HG03521 (cell line): ENCODE measurements around the gene KIFBP.

ENCODE experiments used
- ATAC-seq: cut with Tn5 transposase; IDR thresholded peaks from one replicate; pipeline ENCODE4 v1.9.1; 2021; ENCODE audit warnings: mild to moderate bottlenecking, moderate library complexity; ENCODE audit not compliant: unreplicated experiment

The KIFBP gene

DNA sequence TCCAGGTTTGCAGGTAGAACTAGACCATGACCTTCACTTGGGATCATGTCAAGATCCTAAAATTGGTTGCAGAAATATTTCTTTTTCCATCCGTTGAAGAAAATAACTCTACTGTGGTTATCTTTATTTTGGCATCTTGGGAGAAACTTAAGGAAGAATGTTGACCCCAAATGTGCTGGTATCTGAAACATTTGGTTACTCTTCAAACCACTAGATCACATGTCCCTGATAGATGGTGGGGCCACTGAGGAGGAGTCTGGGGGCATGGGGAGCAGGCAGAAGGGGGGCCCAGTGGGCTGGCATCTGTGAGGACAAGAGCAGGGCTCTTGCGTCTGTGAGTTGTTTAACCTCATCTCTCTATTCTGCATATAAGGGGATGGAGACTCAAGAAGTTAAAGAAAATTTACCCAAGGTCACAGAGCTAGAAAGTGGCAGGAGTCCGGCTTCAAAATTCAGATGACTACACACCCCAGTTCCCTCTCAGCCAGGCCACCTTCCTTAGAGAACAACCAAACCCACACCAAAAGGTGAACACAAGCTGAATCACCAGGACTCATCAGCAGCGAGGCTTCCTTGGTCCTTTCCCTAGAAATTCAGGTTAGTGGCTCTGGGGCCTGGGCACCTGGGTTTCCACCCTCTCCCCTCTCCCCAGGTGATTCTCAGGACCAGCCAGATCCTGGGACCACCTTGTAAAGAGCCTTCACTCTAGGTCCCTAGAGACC is 58.7 kb downstream of the KIFBP start:
- no peak for ATAC-seq

DNA sequence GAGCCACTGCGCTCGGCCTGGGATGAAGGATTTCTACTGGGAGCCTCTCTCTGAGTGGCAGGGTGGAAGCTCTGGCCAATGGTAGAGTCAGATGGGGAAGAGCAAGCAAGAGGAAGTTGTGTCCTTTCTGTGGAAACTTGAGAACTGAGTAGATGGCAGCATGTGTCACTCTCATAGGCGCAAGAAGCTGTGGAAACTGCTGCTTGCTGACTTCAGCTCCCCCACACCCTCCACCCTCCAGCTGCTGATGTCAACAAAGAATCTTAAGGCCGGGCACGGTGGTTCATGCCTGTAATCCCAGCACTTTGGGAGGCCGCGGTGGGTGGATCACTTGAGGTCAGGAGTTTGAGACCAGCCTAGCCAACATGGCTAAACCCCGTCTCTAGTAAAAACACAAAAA is 59.5 kb downstream of the KIFBP start:
- no peak for ATAC-seq

DNA sequence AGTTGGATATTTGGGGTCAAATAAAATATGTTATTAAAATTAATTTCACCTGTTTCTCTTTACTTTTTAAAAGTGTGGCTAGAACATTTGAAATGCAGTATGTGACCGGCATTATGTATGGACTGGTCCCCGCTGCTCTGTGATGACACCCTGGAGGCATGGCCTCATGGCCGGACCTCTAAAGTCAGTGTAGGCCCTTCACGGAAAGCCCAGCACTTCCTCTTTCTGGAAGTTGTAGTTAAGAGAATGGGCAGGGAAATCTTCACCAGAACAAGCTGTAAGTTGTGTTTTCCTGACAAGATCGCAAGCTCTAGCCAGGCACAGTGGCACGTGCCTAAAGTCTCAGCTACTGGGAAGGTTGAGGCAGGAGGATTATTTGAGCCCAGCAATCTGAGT is 61.0 kb downstream of the KIFBP start:
- no peak for ATAC-seq

DNA sequence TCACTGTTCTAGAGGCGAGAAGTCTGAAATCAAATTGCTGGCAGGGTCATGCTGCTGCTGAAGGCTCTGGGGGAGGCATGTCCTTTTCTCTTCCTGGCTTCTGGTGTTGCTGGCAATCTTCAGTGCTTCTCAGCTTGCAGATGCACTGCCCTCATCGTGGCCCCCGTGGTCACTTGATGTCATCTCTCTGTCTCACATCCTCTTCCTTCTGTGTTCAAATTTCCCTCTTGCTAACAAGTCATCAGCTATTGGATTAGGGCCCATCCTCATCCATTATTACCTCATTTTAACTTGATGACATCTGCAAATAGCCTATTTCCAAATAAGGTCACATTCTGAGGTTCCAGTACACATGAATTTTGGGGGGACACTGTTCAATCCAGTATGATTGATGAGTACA is 62.7 kb downstream of the KIFBP start:
- no peak for ATAC-seq

DNA sequence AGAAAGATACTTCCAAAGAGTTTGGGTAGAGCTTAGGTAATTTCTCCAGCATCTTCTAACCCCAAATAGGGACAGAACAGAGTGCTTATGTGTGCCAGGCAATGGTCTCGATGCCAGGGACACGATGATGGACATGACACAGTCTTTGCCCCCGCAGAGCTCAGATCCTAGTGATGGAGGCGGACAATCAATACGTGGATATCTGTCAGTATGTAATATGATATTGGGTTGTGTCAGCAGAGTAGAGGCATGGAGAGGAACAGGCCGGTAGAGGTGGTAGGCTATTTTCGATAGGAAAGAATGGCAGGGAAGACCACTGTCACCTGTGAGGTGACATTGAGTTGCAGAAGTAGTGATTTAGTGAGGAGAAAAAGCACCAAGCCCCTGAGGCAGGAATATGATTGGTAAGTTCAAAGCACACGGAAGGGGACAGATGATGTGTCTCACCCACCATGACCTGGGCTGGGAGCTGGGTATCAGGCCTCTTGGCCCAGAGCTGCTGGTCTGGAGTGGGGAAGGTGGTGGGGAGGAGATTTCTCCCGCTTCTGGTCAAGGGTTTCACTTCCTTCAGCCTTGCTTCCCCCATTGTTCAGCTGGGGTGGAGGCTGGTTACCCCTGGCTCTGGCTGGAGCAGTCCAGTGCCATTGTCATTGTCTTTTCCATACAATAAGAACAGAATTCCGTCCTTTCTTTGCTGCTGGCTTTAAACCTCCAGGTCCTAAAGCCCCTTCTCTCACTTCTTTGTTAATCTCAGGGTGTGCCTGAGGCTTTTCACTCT is 63.3 kb downstream of the KIFBP start:
- ATAC-seq: no peak

DNA sequence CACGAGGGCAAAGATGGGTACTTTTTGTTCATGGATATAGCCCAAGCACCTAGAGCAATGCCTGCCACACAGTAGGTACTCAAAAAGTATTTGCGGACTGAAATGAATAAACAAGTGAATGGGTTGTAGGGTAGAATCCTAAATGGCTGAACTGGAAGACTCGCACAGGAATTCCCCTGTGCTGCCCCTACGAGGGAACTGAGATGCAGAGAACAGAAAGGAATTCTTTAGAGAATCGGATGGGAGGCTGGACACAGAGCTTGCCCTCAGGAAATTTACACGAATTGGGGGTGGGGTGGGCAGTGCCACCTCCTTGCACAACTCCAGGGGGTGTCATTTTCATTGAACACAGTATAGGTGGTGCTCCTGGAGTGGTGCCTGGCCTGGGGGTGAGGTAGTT is 64.1 kb downstream of the KIFBP start:
- ATAC-seq: no peak

DNA sequence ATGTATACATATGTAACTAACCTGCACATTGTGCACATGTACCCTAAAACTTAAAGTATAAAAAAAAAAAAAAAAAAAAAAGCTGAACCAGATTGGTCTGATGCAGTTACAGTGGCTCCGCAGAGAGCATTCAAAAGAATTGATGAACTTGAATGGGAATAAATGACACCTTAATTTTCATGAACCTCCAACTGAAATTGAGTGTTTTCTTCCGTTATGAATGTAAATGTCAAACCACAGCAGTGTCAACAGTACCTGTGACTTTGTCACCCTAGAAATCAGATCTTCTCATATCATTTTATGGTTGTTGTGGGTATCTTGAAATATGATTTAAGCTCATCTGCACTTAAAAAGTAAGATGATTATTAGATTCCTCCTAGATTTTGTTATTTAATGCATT is 66.6 kb downstream of the KIFBP start:
- ATAC-seq: no peak

DNA sequence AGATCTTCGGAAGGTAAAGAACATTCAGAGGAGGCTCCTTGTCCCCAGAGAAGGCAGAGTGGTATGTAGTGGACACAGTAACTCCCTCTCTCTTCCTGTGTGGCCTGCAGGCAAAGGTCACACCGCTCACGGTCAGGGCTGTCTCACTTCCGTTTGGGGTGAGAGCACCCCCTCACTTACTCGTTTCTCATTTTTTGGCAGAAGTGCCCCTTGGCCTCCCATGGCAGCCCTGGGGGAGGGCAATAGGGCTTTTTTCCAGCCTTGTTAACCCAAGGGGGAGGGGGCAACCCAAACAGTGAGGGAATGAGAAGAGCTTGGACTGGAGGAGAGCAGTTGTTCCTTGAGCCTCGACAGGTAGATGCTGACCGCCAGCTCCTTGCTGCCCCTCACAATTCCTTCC is 67.5 kb downstream of the KIFBP start:
- ATAC-seq: no peak

DNA sequence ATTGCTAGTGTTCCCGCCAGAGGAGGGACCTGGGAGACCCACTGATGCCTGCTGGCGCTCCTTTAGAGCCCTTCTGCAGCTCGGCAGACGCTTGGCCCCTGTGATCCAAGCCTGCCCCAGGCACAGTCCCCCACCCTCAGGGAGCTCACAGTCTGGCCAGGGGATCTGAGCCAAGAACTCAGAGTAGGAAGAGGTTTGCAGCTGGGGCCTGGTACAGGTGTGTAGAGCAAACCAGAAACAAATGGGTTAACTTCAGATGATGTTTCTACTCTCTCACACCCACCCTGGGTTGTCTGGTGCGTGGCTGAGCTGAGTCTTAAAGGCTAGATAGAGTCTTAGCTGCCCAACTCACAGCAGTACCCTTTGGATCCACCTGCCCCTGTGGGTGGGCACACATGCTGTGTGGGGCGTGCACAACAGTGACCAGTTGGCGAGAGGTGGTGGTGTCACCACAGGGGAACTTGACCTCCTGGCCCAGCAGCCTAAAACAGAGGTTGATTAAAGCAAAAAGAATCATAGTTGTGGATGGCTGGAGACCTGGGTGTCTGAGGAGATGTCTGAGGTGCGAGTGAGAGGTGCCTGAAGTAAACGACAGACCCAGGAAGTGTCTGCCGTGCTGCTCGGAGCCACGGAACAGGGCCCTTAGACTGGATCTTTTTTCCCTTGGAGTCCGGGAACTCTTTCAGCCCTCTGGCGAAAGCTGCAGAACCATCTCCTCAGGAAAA is 68.1 kb downstream of the KIFBP start:
- no peak for ATAC-seq

DNA sequence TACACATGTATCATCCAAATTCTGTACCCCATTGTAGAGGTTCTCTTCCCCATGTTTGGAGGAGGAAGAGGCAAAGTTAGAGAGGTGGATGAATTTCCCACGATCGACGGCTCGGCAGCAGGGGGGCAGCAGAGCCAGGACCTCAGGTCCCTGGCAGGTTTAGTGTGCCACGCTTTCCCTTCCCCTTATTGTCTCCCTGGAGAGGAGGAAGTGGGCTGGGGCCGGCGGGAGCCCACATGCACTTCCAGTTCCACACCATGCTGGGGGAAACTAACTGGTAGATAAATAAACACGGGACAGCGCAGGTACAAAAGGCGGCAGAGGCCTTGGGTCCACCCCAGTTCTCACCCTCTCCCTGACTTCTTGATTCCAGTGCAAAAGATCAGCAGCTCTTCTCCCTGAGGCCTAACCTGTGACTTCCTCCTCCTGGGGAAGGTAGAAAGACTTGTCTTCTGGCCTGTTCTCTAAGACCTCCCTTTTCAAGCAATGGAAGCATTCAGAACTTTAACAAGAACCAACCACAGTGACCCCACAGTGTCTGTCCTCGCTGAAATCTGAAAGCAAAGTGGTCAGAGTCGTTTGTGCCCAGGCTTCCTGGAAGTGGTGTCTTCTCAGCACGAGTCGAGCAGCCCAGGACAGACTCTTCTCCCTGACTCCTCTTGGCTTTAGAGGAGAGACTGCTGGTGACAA is 68.8 kb downstream of the KIFBP start:
- no peak for ATAC-seq

DNA sequence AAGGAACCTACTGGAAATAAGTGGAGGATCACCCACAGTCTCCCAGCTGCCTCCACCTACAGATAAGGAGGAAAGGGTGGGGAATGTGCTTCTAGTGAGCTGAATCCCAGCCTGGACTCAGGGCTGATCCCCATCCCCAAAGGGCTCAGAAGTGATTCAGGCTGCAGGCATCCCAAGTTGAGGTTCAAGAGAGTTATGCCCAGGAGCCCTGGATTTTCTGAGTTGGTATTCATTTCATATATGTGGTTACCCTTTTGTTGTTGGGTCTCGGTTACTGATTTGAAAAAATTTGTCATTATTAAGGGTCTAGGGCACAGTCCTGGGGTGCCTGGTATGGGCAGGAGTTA is 69.3 kb downstream of the KIFBP start:
- ATAC-seq: no peak

DNA sequence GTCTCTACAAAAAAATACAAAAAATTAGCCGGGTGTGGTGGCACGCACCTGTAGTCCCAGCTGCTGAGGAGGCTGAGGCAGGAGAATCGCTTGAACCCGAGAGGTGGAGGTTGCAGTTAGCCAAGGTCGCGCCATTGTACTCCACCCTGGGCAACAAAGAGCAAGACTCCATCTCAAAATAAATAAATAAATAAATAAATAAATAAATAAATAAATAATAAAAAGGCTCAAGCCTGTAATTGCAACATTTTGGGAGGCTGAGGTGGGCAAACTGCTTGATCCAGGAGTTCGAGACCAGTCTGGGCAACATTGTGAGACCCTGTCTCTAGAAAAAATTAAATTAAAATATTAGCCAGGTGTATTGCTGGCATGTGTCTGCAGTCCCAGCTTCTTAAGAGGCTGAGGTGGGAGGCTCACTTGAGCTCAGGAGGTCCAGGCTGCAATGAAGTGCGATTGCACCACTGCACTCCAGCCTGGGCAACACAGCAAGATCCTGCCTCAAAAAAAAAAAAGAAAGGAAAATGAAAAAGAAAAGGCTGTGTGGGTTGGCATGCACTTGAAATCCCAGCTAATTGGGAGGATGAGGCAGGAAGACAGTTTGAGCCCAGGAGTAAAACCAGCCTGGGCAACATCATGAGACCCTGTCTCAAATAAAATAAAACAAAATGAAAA is 71.7 kb downstream of the KIFBP start:
- ATAC-seq: no peak

DNA sequence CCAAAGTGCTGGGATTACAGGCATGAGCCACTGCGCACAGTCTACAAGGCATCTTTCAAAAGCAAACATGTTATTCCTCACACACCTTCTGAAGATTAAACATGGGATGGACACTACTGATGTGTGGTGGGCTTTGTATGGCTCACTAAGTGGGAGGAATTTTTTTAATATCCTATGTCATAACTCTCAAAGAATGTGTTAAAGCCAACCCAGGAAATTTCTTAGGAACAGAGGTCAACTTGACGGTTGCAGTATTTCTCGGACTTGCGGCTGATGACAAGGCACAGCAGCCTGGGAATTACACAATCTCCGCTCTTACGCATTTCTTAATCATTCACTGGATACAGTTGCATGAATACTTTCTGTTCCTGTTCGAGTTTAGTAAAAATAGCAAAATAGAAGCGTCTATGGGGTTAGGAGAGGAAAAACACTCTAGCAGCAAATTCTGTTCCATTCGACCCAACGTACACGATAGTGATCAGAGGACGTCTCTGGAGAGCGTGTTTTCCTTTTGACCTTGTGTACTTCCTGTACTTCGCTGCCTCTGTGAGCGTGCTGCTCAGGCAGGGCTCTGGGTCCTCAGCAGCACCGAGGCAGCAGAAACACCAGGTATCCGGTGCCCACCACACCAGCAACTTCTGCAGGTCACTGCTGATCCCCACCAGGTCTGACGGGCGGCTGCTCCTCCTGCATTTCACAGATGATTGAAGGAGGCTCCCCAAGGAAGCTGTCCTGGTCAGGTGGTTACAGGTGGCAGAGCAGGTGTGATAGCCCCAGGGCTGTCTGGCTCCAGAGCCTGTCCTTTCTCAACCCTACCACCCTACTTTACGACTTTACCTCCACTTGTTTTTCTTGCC is 72.9 kb downstream of the KIFBP start:
- peak; percentile 44 for ATAC-seq

DNA sequence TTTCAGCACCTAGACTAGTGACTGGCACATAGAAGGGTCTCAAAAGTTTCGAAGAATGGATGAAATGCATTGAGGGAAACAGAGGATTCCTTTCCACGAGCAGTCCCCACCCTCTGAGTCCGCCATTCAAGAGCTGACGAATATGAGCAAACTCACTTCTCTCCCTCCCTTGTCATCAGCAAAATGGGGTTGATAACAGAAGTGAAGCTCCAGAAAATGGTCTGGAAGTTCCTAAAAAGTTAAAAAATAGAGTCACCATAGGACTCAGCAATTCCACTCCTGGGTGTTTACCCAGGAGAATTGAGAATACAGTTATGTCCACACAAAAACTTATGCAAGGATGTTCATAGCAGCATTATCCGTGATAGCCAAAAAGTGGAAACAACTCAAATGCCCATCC is 74.3 kb downstream of the KIFBP start:
- no peak for ATAC-seq

DNA sequence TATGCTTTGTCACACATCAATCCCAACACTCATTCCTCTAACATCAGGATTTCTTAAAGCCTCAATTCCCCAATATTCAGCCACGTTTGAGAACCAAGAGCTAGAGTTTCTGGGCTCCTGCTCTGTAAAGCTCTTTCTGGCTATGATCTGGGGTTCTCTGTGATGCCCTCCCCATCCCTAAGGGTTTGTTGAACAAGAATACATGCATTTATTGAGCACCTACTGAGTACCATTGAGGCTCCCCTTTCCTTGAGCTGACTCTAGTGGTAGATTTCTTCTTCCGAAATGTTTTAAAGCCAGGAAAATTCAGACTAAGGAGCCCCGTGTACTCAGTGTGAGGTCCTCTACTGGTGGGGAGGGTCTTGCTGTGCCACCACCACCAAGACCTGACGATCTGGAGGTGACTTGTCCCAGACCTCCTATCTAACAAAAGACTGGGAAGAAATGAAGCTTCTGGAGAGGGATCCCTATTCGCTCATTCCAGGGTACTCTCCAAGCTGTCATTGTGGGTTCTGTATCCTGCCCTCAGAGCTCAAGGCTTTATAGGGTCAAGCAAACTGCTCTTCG is 76.2 kb downstream of the KIFBP start:
- no peak for ATAC-seq

DNA sequence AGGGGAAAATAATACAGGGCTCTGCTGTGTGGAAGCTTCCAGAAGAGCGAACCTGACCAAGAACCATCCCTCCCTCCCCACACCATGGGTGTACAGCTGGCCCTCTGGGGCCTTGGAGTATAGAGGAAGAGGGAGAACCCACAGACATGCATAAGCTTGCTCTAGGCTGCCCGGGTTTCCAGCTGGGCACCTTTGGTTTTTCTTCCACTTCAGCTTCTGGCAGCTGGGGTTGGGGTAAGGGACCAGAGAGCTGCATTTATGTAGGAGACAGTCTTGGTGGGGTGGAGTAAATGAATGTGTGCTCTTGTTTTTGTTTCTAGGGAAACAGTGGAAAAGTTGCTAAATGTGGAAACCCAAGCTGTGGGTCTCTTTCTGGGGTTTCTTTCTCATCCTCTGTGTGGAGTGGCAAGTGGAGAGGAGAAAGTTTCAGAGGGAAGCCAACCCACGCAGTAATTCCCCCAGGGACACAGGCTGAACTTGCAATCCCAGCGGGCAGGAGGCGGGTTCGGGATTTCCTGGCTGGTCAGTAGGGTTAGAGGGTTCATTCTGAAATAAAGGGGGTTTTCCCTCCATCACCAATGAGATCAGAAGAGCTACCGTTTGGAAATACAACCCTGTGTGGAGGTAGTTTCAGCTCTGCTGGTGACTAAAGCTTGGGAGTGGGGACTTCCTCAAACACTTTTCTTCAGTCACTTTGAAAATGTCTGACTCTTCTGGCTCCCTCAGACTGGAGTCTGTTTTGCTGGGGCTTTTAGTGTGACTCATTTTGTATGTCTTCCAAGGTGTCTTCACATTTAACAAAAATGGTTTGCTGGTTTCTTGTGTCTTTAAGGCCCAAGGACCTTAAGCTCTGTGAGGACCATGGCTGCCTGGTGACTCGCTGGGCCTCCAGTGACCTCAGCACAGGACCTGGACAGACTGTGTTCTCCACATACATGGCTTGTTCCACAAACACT is 77.1 kb downstream of the KIFBP start:
- ATAC-seq: no peak
